Spleen (tissue), 11 donors: Measurements from ENCODE around the gene RNF212. TPM values are rescaled to one million over a fixed set of nuclear protein-coding genes. Genes with fewer than 3 reads are reported as not detected.

Source experiments
- DNase-seq: peaks from one replicate; pipeline ENCODE4 v3.0.0-alpha.2; 2020
- H3K27ac ChIP-seq, 8 donors: fragments of 200-600 bp; sonication (generic) in 7 of 8; 1 replicate in 4 of 8; 2 replicates in 4 of 8; pipeline versions ENCODE4 v1.5.0 to v1.8.0; 2016 to 2021; ENCODE audit warnings: inconsistent platforms in 4 of 8, mild to moderate bottlenecking in 4 of 8, moderate library complexity in 1 of 8
- H3K27me3 ChIP-seq, 7 donors: fragments of 200-600 bp; sonication (generic) in 6 of 7; replicated peaks in 1 of 7; 1 replicate in 4 of 7; 2 replicates in 3 of 7; pipeline versions ENCODE4 v1.5.0 to v1.8.0; 2016 to 2021; ENCODE audit warnings: inconsistent platforms in 3 of 7, mild to moderate bottlenecking in 1 of 7
- H3K36me3 ChIP-seq, 6 donors: fragments of 200-600 bp; sonication (generic) in 5 of 6; 1 replicate in 4 of 6; 2 replicates in 2 of 6; pipeline versions ENCODE4 v1.5.0 to v1.8.0; 2016 to 2021; ENCODE audit warnings: inconsistent platforms in 2 of 6
- H3K4me1 ChIP-seq, 6 donors: fragments of 200-600 bp; sonication (generic) in 5 of 6; 1 replicate in 3 of 6; 2 replicates in 3 of 6; pipeline versions ENCODE4 v1.5.0 to v1.8.0; 2016 to 2021; ENCODE audit warnings: inconsistent platforms in 3 of 6
- H3K4me3 ChIP-seq, 8 donors: fragments of 200-600 bp; sonication (generic) in 7 of 8; 1 replicate in 4 of 8; 2 replicates in 4 of 8; pipeline versions ENCODE4 v1.5.0 to v1.8.0; 2016 to 2021; ENCODE audit warnings: inconsistent platforms in 4 of 8, mild to moderate bottlenecking in 4 of 8, moderate library complexity in 2 of 8
- H3K9me3 ChIP-seq, 8 donors: fragments of 200-600 bp; sonication (generic) in 7 of 8; 1 replicate in 4 of 8; 2 replicates in 4 of 8; pipeline versions ENCODE4 v1.5.0 to v1.8.0; 2016 to 2021; ENCODE audit warnings: inconsistent platforms in 4 of 8
- POLR2A ChIP-seq, 3 donors: fragments of 450-650 bp; IDR thresholded peaks; one replicate each; pipeline ENCODE4 v1.5.1; 2017; ENCODE audit warnings: antibody characterized with exemption in 3 of 3, mild to moderate bottlenecking in 1 of 3
- POLR2AphosphoS5 ChIP-seq, 3 donors: sonication (generic); formaldehyde crosslinking; IDR thresholded peaks; one replicate each; pipeline ENCODE4 v1.5.1; 2017; ENCODE audit warnings: antibody characterized with exemption in 3 of 3
- WGBS, 5 donors: extraction: QIAGEN DNeasy Blood & Tissue Kit in 3 of 5; methylation state at CpG; one replicate each; pipeline versions ENCODE4 v1.1.5 to v1.1.7; 2013 to 2018; 5-methylcytosine and 5-hydroxymethylcytosine counted together
- intact Hi-C: fragments of 100-400 bp; cut with DNase I; formaldehyde crosslinking; loops from one replicate; pipeline ENCODE4 v1.15.0; 2023; ENCODE audit warnings: low total_unique reads
- polyA plus RNA-seq, 3 donors: library from polyadenylated mRNA; stranded (reverse); fragments of 200-250 nt; gene quantifications; one replicate each; pipeline ENCODE4 v1.2.1, GENCODE V29; 2013
- total RNA-seq, 7 donors: library from RNA; depleted of rRNA in 3 of 7; stranded (reverse); fragments of >200 nt in 3 of 7; fragmentation: NEBNext Ultra II Directional in 4 of 7; extraction: Animal tissue kit (Norgen Biotek cat#: 25700) in 4 of 7; gene quantifications; one replicate each; pipeline versions ENCODE4 v1.1.0 to v1.2.1, GENCODE V29; 2016 to 2021
- TF ChIP-seq, protein P1 (sequence below), 11 experiments: fragments of 200-600 bp in 7 of 11; fragments of 450-650 bp in 4 of 11; sonication (generic) in 4 of 11; IDR thresholded peaks in 8 of 11; conservative IDR thresholded peaks in 3 of 11; 1 replicate in 7 of 11; 2 replicates in 4 of 11; pipeline versions ENCODE4 v1.4.0 to v1.8.0; 2016 to 2021; ENCODE audit warnings: antibody characterized with exemption in 11 of 11, inconsistent platforms in 4 of 11, mild to moderate bottlenecking in 1 of 11
- donor health status: healthy with polysubstance abuse.
- donor health status: DM: no; HTN: no; CAD: no; lungs with moderate emphysema.
- donor health status: DM: no; HTN: no; CAD: no.
- donor health status: Bipolar disorder and iron deficiency.
- donor health status: healthy.
- donor health status: DM: no; HTN: no; CAD: no.
- donor health status: DM: yes; HTN: yes; CAD: no.

The RNF212 gene
- total and polyA plus RNA-seq, 10 donors = 0.46 to 5.6 (median 2.2) TPM

DNA sequence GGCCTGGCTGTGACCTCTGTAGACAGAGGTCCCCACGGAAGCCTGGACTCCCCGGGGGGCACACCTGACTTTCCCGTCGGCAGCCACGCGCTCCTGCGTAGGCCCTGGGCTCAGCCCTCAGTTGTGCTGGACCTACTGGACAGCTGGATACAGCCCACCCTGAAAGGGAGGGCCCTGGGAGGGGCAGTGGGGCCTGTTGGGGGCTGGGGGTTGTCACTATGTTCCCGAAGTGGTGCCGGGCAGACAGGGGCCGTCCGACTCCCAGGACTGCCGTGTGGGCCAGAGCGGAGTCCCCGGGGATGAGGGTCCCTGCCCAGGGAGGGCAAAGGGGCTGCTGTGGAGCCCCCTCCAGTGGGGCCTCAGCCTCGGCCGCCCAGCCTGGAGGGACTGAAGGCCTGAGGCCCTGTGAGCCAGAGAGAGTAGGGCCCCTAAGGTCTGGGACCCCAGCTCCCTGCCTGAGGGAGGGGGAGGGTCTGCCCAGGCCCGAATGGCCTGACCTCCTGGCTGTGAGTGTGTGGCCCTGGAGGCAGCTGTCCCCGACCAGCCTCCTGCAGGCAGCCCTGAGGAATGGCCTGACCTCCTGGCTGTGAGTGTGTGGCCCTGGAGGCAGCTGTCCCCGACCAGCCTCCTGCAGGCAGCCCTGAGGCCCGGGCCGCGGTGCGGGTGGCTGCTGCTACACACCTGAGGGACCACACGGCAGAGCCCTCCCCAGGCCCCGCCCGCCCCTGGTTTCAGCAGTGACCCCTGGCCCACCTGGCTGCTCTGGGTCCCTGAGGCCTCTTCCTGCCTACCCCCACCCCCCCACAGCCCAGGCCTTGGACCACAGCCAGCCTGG lies 76.2 kb downstream of the RNF212 start:
- intact Hi-C loops = no loop called here
- peaks cover 0 to 4% (median 0%) of the 10 kb centered on the region in 6 donors for H3K4me1 ChIP-seq
- H3K27me3 ChIP-seq = peaks cover 0 to 62% (median 11%) of the 10 kb centered on the region in 7 donors
- no peaks in the 10 kb centered on the region for H3K9me3 ChIP-seq
- 78 to 92% (median 87%) methylated on average over 8 to 26 of the region's 26 CpGs for whole genome bisulfite sequencing, 5 donors
- no peaks in the 10 kb centered on the region for H3K36me3 ChIP-seq
- TF ChIP-seq POLR2A (IDR thresholded peaks at IDR 0.05) (no peak), POLR2AphosphoS5 (IDR thresholded peaks at IDR 0.05) (no peak)
- TF ChIP-seq, protein P1, sequence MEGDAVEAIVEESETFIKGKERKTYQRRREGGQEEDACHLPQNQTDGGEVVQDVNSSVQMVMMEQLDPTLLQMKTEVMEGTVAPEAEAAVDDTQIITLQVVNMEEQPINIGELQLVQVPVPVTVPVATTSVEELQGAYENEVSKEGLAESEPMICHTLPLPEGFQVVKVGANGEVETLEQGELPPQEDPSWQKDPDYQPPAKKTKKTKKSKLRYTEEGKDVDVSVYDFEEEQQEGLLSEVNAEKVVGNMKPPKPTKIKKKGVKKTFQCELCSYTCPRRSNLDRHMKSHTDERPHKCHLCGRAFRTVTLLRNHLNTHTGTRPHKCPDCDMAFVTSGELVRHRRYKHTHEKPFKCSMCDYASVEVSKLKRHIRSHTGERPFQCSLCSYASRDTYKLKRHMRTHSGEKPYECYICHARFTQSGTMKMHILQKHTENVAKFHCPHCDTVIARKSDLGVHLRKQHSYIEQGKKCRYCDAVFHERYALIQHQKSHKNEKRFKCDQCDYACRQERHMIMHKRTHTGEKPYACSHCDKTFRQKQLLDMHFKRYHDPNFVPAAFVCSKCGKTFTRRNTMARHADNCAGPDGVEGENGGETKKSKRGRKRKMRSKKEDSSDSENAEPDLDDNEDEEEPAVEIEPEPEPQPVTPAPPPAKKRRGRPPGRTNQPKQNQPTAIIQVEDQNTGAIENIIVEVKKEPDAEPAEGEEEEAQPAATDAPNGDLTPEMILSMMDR (IDR thresholded peaks at IDR 0.05 in 8 of 11, conservative IDR thresholded peaks at IDR 0.05 in 3 of 11) = no peak
- no peak overlapping the region for H3K27ac ChIP-seq
- H3K4me3 ChIP-seq = no peak overlapping the region
- DNase-seq = no peak

DNA sequence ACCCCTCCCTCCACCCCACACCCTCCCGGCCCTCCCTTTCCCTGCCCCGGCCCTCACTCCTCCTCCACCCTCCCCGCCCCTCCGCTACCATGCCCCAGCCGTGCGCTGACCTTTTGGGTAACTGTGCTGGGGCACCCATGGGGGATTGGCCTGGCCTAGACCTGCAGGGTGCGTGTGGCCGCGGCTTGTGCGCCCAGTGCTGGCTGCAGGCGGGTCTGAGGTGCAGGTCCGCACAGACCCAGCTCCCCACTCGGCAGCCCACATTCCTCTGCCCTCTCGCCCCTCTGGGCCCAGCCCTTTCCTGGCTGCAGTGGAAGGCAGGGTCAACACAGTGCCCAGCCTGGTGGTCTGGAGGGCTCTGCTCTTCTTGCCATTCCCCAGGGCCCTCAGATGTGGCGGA lies 77.3 kb downstream of the RNF212 start:
- Histone ChIP-seq H3K27ac (no peak overlapping the region), H3K27me3 (peaks cover 0 to 63% (median 20%) of the 10 kb centered on the region in 7 donors), H3K4me3 (no peak overlapping the region), H3K9me3 (no peaks in the 10 kb centered on the region), H3K36me3 (no peaks in the 10 kb centered on the region), H3K4me1 (peaks cover 0 to 3% (median 0%) of the 10 kb centered on the region in 6 donors)
- intact Hi-C loops = no loop called here
- no peak for DNase-seq
- TF ChIP-seq POLR2AphosphoS5 (IDR thresholded peaks at IDR 0.05) = no peak
- no peak for TF ChIP-seq POLR2A (IDR thresholded peaks at IDR 0.05)
- TF ChIP-seq, protein P1 (IDR thresholded peaks at IDR 0.05 in 8 of 11, conservative IDR thresholded peaks at IDR 0.05 in 3 of 11) = no peak
- WGBS, 5 donors = 81 to 94% (median 88%) methylated on average over 9 to 15 of the region's 15 CpGs

DNA sequence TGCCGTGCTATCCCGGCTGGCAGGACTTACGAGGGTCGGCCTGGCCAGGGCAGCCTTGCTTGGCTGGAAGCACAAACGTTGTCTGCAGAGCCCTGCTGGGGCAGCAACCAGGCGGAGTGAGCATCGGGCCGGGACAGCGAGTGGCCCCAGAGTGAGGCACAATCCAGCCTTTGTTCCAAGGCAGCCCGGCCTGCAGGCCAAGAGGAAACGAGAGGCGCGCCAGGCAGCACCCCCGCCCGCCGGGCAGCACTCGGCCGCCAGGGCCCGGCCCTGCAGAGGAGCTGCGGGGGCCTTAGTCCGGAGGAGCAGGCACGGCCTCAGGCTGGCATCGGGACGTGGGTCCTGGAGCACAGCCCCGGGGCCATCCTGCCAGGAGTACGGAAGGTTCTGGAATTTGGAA lies 77.9 kb downstream of the RNF212 start:
- intact Hi-C loops = no loop called here
- 77 to 85% (median 84%) methylated on average over 16 to 26 of the region's 26 CpGs for WGBS, 5 donors
- Histone ChIP-seq H3K27ac (no peak overlapping the region), H3K4me1 (peaks cover 0 to 9% (median under 1%) of the 10 kb centered on the region in 6 donors), H3K9me3 (no peaks in the 10 kb centered on the region), H3K27me3 (peaks cover 0 to 64% (median 26%) of the 10 kb centered on the region in 7 donors), H3K4me3 (no peak overlapping the region), H3K36me3 (no peaks in the 10 kb centered on the region)
- no peak for TF ChIP-seq POLR2AphosphoS5 (IDR thresholded peaks at IDR 0.05)
- TF ChIP-seq, protein P1 (IDR thresholded peaks at IDR 0.05 in 8 of 11, conservative IDR thresholded peaks at IDR 0.05 in 3 of 11) = no peak
- no peak for TF ChIP-seq POLR2A (IDR thresholded peaks at IDR 0.05)
- no peak for DNase-seq

DNA sequence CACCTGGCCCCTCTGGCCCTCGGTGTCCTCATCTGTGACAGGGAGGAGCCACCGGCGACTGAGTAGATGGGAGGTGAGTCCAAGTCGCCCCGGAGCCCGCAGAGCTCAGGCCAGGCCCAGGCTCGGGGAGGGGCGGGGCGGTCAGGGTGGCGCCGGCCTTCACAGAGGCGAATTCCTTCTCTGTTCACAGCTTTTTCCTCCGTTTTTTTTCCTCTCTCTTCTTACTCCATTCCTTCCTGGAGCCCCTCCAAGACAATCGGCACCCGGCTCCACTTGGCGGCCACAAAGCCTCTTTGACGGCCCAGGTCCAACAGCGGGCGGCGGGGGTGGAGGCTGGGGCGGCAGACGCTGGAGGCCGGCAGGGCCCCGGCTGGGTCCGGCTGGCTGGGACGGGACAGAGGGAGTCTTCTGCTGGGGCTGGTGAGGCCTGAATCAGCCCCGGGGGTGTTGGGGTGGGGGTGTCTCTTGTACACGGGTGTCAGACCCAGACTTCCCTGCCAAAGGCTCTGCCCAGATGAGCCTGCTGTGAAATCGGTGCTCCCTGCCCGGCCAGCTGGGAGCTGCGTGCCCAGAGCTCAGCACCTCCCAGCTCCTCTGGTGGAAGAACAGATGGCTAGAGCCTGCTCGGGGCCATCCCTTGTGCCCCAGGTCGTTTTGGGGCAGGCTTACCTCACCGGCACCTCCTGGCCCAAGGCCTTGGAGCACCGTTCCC lies 79.4 kb downstream of the RNF212 start:
- Histone ChIP-seq H3K4me3 (no peak overlapping the region), H3K27ac (no peak overlapping the region), H3K4me1 (peaks cover 0 to 17% (median 2%) of the 10 kb centered on the region in 6 donors), H3K36me3 (no peaks in the 10 kb centered on the region), H3K9me3 (no peaks in the 10 kb centered on the region), H3K27me3 (peaks cover 0 to 75% (median 40%) of the 10 kb centered on the region in 7 donors)
- TF ChIP-seq POLR2A (IDR thresholded peaks at IDR 0.05) = no peak
- TF ChIP-seq POLR2AphosphoS5 (IDR thresholded peaks at IDR 0.05) = no peak
- TF ChIP-seq, protein P1 (IDR thresholded peaks at IDR 0.05 in 8 of 11, conservative IDR thresholded peaks at IDR 0.05 in 3 of 11) = no peak
- no peak for DNase-seq
- intact Hi-C loops = no loop called here
- WGBS, 5 donors = 64 to 77% (median 66%) methylated on average over 27 to 35 of the region's 35 CpGs
